ENCODE data around the gene MOGAT1.

Gene MOGAT1

GRCh38 chr2:222671259-222672067 lies at the start of gene MOGAT1:
Gene MOGAT1 (plus strand): TSS chr2:222671658. CDS start chr2:222671786, 128 bp downstream.
- H3K27ac ChIP-seq: no peak within 1 kb of the TSS

GRCh38 chr2:222621893-222622292 lies 49.6 kb upstream of the MOGAT1 start:
- no peaks in the 10 kb centered on the region for H3K27me3 ChIP-seq (replicated peaks)
- H3K4me3 ChIP-seq (ENCODE audit: low read depth, low read length): no peak overlapping the region
- in situ Hi-C loops (cut with HindIII; ENCODE audit: low pct_ligation_motif_present, low sequenced_read_pairs): no loop called here
- DNase-seq: no peak
- H3K36me3 ChIP-seq (replicated peaks): peaks cover 50% of the 10 kb centered on the region
- H3K27ac ChIP-seq: no peak overlapping the region
- no peak for TF ChIP-seq CTCF (IDR thresholded peaks at IDR 0.05; ENCODE audit: low read depth, low read length, missing control alignments)

More at GRCh38 chr2:222671259-222672067, at the start of gene MOGAT1:
- TF ChIP-seq CTCF (IDR thresholded peaks at IDR 0.05; ENCODE audit: low read depth, low read length, missing control alignments): peak; percentile 26
- Histone ChIP-seq H3K4me3 (ENCODE audit: low read depth, low read length) (peak within 1 kb of the TSS; percentile 50), H3K27me3 (replicated peaks) (peaks cover 3% of the 10 kb centered on the region), H3K36me3 (replicated peaks) (no peaks in the 10 kb centered on the region)
- DNase-seq: no peak
- in situ Hi-C loops (cut with HindIII; ENCODE audit: low pct_ligation_motif_present, low sequenced_read_pairs): no loop called here

- no peak for TF ChIP-seq CTCF (IDR thresholded peaks at IDR 0.05; ENCODE audit: low read depth, low read length, missing control alignments)
- in situ Hi-C loops (cut with HindIII; ENCODE audit: low pct_ligation_motif_present, low sequenced_read_pairs): no loop called here
- no peak overlapping the region for H3K27ac ChIP-seq
Observed at GRCh38 chr2:222622910-222623309, 48.5 kb upstream of the MOGAT1 start.

GRCh38 chr2:222623756-222624309 lies 47.6 kb upstream of the MOGAT1 start:
- TF ChIP-seq CTCF (IDR thresholded peaks at IDR 0.05; ENCODE audit: low read depth, low read length, missing control alignments): no peak
- in situ Hi-C loops (cut with HindIII; ENCODE audit: low pct_ligation_motif_present, low sequenced_read_pairs): no loop called here
- H3K36me3 ChIP-seq (replicated peaks): peaks cover 54% of the 10 kb centered on the region

More at GRCh38 chr2:222622910-222623309, 48.5 kb upstream of the MOGAT1 start:
- no peak for DNase-seq
- Histone ChIP-seq H3K36me3 (replicated peaks) (peaks cover 54% of the 10 kb centered on the region), H3K4me3 (ENCODE audit: low read depth, low read length) (no peak overlapping the region), H3K27me3 (replicated peaks) (no peaks in the 10 kb centered on the region)

GRCh38 chr2:222627764-222628163 lies 43.7 kb upstream of the MOGAT1 start:
- Histone ChIP-seq H3K27ac (no peak overlapping the region), H3K36me3 (replicated peaks) (peaks cover 52% of the 10 kb centered on the region), H3K4me3 (ENCODE audit: low read depth, low read length) (no peak overlapping the region), H3K27me3 (replicated peaks) (no peaks in the 10 kb centered on the region)
- DNase-seq: peak; percentile 30
- in situ Hi-C loops (cut with HindIII; ENCODE audit: low pct_ligation_motif_present, low sequenced_read_pairs): no loop called here
- TF ChIP-seq CTCF (IDR thresholded peaks at IDR 0.05; ENCODE audit: low read depth, low read length, missing control alignments): no peak

More at GRCh38 chr2:222623756-222624309, 47.6 kb upstream of the MOGAT1 start:
- H3K4me3 ChIP-seq (ENCODE audit: low read depth, low read length): no peak overlapping the region
- H3K27me3 ChIP-seq (replicated peaks): no peaks in the 10 kb centered on the region
- no peak overlapping the region for H3K27ac ChIP-seq
- no peak for DNase-seq
